HEK293T (cell line): Measurements from ENCODE around the gene ATG16L2.

Experiments
- BHLHE40 ChIP-seq: fragments of 450-650 bp; IDR thresholded peaks from 2 replicates; pipeline ENCODE4 v1.6.1; 2016; ENCODE audit warnings: mild to moderate bottlenecking, moderate library complexity, borderline replicate concordance
- FOXA1 ChIP-seq: fragments of 450-650 bp; IDR thresholded peaks from 2 replicates; pipeline ENCODE4 v1.6.1; 2016; ENCODE audit warnings: mild to moderate bottlenecking
- NFRKB ChIP-seq: fragments of 450-650 bp; IDR thresholded peaks from 2 replicates; pipeline ENCODE4 v1.6.1; 2016; ENCODE audit warnings: mild to moderate bottlenecking, moderate library complexity
- SP1 ChIP-seq: fragments of 450-650 bp; IDR thresholded peaks from 2 replicates; pipeline ENCODE4 v1.6.1; 2017

GRCh38 chr11:72787216-72788104, 26.8 kb upstream of the ATG16L2 start:
- TF ChIP-seq SP1 (no peak), FOXA1 (no peak), BHLHE40 (no peak), NFRKB (no peak)
